HFFc6 (cell line): ENCODE results near the gene GRIA4. TPM values are rescaled to one million over a fixed set of nuclear protein-coding genes. Genes with fewer than 3 reads are reported as not detected.
"Not testable (repeated sequence)": the region's sequence is repeated elsewhere in the genome, so short reads cannot be mapped to it uniquely, and the experiment has no call there.

Experiments
- DNase-seq: peaks from one replicate; pipeline ENCODE4 v3.0.0-alpha.2; 2018
- H3K27ac Mint-ChIP-seq: 2 replicates; pipeline ENCODE4 v1.8.0; 2020; ENCODE audit warnings: mild to moderate bottlenecking, mixed read lengths
- H3K27me3 Mint-ChIP-seq: 2 replicates; pipeline ENCODE4 v1.8.0; 2021; ENCODE audit warnings: mild to moderate bottlenecking, moderate library complexity, mixed read lengths; ENCODE audit not compliant: insufficient read depth
- H3K36me3 Mint-ChIP-seq: 2 replicates; pipeline ENCODE4 v1.8.0; 2021; ENCODE audit warnings: low read depth, mixed read lengths
- H3K4me1 Mint-ChIP-seq: 2 replicates; pipeline ENCODE4 v1.8.0; 2020; ENCODE audit warnings: low read depth, mixed read lengths
- H3K4me3 Mint-ChIP-seq: 2 replicates; pipeline ENCODE4 v1.8.0; 2020; ENCODE audit warnings: mild to moderate bottlenecking, moderate library complexity, mixed read lengths
- H3K9me3 Mint-ChIP-seq: 2 replicates; pipeline ENCODE4 v1.8.0; 2020; ENCODE audit warnings: mild to moderate bottlenecking, mixed read lengths
- total RNA-seq, 6 experiments: library from RNA; stranded (reverse); fragmentation: NEBNext Ultra II Directional; extraction: Animal tissue kit (Norgen Biotek cat#: 25700); gene quantifications; 2 replicates in 1 of 6; 3 replicates in 5 of 6; pipeline ENCODE4 v1.2.3, GENCODE V29; 2021
- TF ChIP-seq, protein P1 (sequence below): fragments of 200-600 bp; sonication (generic); IDR thresholded peaks from 2 replicates; pipeline ENCODE4 v1.5.0; 2021; ENCODE audit warnings: antibody characterized with exemption, mild to moderate bottlenecking

Gene GRIA4
- total RNA-seq, 6 experiments from 2014 or later, result not detected

DNA sequence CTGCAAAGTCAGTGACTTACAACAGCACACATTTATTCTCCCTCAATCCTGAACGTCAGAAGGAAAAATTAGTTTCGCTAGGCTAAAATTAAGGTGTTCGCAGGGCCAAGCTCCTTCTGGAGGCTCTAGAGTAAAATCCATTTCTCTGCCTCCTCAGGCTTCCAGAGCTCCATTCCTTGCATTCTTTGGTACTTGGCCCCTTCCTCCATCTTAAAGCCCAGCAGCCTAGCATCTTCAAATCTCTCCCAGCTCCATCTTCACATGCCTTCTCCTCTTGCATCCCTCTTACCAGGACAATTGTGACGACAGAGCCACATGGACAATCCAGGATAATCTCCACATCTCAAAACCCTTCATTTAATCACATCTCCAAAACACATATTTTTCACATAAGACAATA, 165.0 kb downstream of the GRIA4 start:
- H3K36me3 Mint-ChIP-seq, result no peaks in the 10 kb centered on the region
- H3K4me3 Mint-ChIP-seq, result no peak overlapping the region
- no peak for DNase-seq
- peaks cover 22% of the 10 kb centered on the region for H3K9me3 Mint-ChIP-seq
- TF ChIP-seq, protein P1, sequence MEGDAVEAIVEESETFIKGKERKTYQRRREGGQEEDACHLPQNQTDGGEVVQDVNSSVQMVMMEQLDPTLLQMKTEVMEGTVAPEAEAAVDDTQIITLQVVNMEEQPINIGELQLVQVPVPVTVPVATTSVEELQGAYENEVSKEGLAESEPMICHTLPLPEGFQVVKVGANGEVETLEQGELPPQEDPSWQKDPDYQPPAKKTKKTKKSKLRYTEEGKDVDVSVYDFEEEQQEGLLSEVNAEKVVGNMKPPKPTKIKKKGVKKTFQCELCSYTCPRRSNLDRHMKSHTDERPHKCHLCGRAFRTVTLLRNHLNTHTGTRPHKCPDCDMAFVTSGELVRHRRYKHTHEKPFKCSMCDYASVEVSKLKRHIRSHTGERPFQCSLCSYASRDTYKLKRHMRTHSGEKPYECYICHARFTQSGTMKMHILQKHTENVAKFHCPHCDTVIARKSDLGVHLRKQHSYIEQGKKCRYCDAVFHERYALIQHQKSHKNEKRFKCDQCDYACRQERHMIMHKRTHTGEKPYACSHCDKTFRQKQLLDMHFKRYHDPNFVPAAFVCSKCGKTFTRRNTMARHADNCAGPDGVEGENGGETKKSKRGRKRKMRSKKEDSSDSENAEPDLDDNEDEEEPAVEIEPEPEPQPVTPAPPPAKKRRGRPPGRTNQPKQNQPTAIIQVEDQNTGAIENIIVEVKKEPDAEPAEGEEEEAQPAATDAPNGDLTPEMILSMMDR, result no peak
- H3K27me3 Mint-ChIP-seq, result no peaks in the 10 kb centered on the region
- H3K27ac Mint-ChIP-seq, result no peak overlapping the region
- no peaks in the 10 kb centered on the region for H3K4me1 Mint-ChIP-seq

DNA sequence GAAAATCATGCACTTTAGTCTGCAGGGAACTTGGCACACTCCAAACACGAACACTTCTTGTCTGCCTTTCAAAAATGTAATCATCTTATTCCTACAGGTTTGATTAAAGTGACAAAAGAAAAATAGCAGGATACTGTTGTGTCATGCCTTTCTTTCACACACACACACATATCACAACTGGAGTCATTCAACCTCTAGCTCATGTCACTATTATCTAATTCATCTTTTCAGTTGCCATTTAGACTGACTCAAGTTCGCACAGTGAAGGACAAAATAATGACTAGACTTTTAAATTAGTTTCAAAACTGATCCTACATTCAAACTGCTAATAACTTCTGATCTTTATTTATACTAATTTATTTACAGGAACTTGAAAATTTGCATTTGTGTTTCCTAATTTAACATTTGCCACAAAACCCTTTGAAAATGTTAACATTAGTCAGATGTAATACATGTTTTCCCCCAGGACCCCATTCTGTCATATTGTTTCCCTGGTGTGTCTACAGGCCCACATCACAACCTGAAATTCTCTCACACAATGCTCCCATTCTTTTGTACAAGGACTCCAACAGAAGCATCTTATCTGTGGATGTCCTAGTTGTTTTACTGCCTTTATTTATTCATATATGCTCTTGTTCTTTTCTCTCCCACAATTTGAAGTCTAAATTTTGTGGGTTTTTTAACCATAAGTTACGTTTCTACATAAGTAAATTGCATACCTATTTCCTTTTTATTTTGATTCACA, 171.1 kb downstream of the GRIA4 start:
- TF ChIP-seq, protein P1, result no peak
- peaks cover 22% of the 10 kb centered on the region for H3K9me3 Mint-ChIP-seq
- H3K4me1 Mint-ChIP-seq, result no peaks in the 10 kb centered on the region
- no peaks in the 10 kb centered on the region for H3K27me3 Mint-ChIP-seq
- H3K36me3 Mint-ChIP-seq, result no peaks in the 10 kb centered on the region
- DNase-seq, result no peak
- H3K4me3 Mint-ChIP-seq, result no peak overlapping the region
- no peak overlapping the region for H3K27ac Mint-ChIP-seq

DNA sequence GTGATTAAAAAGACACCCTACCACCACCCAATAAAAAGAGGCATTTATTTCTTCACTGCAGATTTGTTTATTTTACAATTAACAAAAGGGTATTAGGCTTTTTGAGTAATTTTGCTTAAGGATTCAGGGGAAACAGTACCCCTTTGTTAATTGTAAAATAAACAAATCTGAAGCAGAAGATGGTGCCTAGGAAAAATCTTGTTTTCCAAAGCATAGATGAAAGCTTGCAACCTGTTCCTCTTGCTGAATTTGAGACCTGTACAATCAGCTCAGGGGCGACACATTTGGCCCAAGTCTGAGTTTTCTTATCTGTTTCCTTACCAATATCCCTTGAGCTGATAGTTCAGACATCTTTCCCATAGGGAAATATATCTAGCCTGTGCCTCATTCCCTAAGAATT, 171.9 kb downstream of the GRIA4 start:
- H3K4me3 Mint-ChIP-seq, result no peak overlapping the region

DNA sequence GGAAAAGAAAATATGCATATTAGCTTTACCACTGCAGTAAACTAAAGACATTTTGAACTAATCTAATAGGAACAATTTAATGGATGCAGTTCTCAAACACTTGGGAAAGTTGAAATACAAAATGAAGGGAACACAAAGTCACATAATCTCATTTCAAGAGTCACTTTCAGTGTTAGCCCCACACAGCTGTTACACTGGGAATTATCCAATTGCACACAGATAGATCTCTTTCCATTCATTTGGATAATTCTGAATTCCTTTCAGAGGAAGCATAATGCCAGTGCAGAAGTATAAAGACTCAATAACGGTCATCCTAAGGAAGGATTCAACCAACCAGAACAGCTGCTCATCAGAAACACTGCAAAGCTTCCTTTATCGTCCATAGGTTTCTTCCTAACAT, 173.3 kb downstream of the GRIA4 start:
- H3K4me3 Mint-ChIP-seq, result no peak overlapping the region
- no peak overlapping the region for H3K27ac Mint-ChIP-seq
- H3K4me1 Mint-ChIP-seq, result no peaks in the 10 kb centered on the region
- TF ChIP-seq, protein P1, result no peak
- no peak for DNase-seq
- H3K9me3 Mint-ChIP-seq, result peaks cover 20% of the 10 kb centered on the region
- H3K27me3 Mint-ChIP-seq, result no peaks in the 10 kb centered on the region
- H3K36me3 Mint-ChIP-seq, result no peaks in the 10 kb centered on the region

More for the DNA sequence above, 171.9 kb downstream of the GRIA4 start:
- peaks cover 16% of the 10 kb centered on the region for H3K9me3 Mint-ChIP-seq
- TF ChIP-seq, protein P1, result no peak
- no peaks in the 10 kb centered on the region for H3K36me3 Mint-ChIP-seq
- no peak overlapping the region for H3K27ac Mint-ChIP-seq
- H3K27me3 Mint-ChIP-seq, result no peaks in the 10 kb centered on the region
- DNase-seq, result no peak
- H3K4me1 Mint-ChIP-seq, result no peaks in the 10 kb centered on the region

DNA sequence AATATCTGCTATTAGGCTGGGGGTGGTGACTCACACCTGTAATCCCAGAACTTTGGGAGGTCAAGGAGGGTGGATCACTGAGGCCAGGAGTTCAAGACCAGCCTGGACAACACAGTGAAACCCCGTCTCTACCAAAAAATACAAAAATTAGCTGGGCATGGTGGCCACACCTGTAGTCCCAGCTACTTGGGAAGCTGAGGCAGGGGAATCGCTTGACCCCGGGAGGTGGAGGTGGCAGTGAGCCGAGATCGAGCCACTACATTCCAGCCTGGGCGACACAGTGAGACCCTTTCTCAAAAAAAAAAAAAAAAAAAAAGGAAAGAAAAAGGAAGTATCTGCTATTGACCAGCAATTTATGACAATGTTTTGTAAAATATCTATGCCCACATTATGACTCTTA, 176.0 kb downstream of the GRIA4 start:
- not testable (repeated sequence) for H3K4me1 Mint-ChIP-seq, H3K36me3 Mint-ChIP-seq, H3K27ac Mint-ChIP-seq, H3K27me3 Mint-ChIP-seq, H3K4me3 Mint-ChIP-seq, DNase-seq
- H3K9me3 Mint-ChIP-seq, result peaks cover 35% of the 10 kb centered on the region

DNA sequence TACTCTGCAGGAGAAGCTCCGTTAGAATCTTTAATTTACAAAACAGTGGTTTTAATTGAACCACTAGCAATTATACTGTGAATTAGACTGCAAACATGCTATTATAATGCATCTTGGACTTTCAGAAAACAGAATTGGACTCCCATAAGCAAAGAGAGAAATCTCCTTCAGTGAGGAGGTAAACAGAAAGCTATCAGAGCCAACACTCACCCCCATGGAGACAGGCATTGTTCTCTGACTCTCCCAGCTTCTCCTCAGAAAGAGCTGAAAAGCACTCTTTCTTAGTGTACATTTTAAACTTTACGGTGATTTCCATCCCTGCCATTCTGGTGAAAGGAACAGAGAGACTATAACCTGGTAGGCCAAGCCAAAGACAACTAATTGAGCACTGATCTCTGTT, 176.9 kb downstream of the GRIA4 start:
- no peaks in the 10 kb centered on the region for H3K4me1 Mint-ChIP-seq
- TF ChIP-seq, protein P1, result no peak
- H3K27me3 Mint-ChIP-seq, result no peaks in the 10 kb centered on the region
- H3K9me3 Mint-ChIP-seq, result peaks cover 32% of the 10 kb centered on the region
- no peak overlapping the region for H3K27ac Mint-ChIP-seq
- no peak overlapping the region for H3K4me3 Mint-ChIP-seq
- H3K36me3 Mint-ChIP-seq, result no peaks in the 10 kb centered on the region
- DNase-seq, result no peak
